ENCODE measurements around the gene OGDHL.

OGDHL gene

DNA sequence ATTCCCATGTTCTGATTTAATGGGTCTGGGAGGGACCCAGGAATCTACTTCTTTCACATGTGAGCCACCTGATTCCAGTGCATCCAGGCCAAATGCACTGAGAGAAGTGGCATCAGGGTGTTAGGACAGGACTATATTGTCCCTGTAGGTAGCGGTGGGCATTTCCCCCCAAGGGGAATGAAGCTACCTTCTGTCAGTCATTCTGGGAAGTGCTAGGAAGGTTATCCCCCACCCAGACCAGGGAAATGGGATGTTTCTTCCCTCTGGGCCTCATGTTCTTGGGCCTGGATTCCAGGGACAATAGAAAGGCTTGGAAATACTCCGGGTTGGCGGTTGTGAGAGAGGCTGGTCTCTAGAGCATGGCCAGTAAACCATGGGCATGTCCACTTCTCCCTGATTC, 61.9 kb downstream of the OGDHL start:
- Mint-ChIP-seq H3K27ac (no peak overlapping the region), H3K4me1 (no peaks in the 10 kb centered on the region), H3K27me3 (peaks cover 26% of the 10 kb centered on the region), H3K36me3 (ENCODE audit: low read depth) (no peaks in the 10 kb centered on the region), H3K4me3 (no peak overlapping the region), H3K9me3 (no peaks in the 10 kb centered on the region)
- ATAC-seq (no peak), DNase-seq (no peak)

- ATAC-seq = no peak
- H3K27ac Mint-ChIP-seq = no peak overlapping the region
Measured at GRCh38 chr10:49698679-49699078, 63.4 kb downstream of the OGDHL start.

DNA sequence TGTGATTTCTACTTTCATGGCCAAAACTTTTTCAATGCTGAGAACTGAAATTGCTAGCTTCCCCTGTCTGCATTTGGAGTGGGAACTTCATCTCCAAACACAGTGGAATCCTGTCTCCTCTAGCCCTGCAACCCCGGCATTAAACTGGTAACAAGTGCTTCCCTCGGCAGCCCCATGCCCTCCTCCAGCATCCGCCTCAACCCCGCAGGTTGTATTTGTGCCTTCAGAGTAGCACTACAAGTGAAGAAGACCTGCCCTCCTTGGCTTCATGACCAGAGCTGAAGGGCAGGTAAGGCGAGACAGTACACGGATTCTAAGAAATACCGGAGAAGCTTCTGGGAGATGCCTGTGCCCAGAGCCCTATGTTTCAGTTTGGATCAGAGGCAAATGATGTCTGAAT, 65.8 kb downstream of the OGDHL start:
- H3K36me3 Mint-ChIP-seq (ENCODE audit: low read depth) = no peaks in the 10 kb centered on the region
- ATAC-seq (no peak), DNase-seq (no peak)
- H3K4me3 Mint-ChIP-seq = no peak overlapping the region
- no peak overlapping the region for H3K27ac Mint-ChIP-seq
- H3K9me3 Mint-ChIP-seq = no peaks in the 10 kb centered on the region
- no peaks in the 10 kb centered on the region for H3K4me1 Mint-ChIP-seq
- peaks cover 25% of the 10 kb centered on the region for H3K27me3 Mint-ChIP-seq

More at GRCh38 chr10:49698679-49699078, 63.4 kb downstream of the OGDHL start:
- Mint-ChIP-seq H3K4me3 (no peak overlapping the region), H3K9me3 (no peaks in the 10 kb centered on the region), H3K4me1 (no peaks in the 10 kb centered on the region), H3K27me3 (peaks cover 26% of the 10 kb centered on the region), H3K36me3 (ENCODE audit: low read depth) (no peaks in the 10 kb centered on the region)
- DNase-seq = no peak

DNA sequence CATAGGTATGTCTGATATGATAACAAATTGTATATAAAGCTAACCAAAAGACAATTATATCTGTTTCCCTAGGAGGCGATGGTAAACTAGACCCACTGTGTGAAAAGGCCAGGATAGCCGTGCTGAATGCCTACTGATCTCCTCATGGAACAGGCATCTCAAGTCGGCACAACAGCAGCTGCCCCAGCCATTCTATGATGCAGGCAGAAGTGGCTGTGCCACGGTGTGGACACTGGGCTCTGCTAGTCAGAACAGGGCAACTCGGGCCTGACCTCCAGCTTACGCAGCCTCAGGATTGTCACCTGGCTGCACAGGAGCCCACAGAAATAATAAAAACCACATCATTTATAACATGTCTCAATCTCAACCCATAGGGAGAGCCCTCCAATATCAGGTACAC, 67.7 kb downstream of the OGDHL start:
- H3K36me3 Mint-ChIP-seq (ENCODE audit: low read depth) = no peaks in the 10 kb centered on the region
- no peaks in the 10 kb centered on the region for H3K4me1 Mint-ChIP-seq
- peaks cover 36% of the 10 kb centered on the region for H3K27me3 Mint-ChIP-seq
- ATAC-seq (no peak), DNase-seq (no peak)
- no peak overlapping the region for H3K27ac Mint-ChIP-seq
- no peak overlapping the region for H3K4me3 Mint-ChIP-seq
- H3K9me3 Mint-ChIP-seq = no peaks in the 10 kb centered on the region

GRCh38 chr10:49691588-49691987, 70.5 kb downstream of the OGDHL start:
- Mint-ChIP-seq H3K27ac (no peak overlapping the region), H3K9me3 (peaks cover 6% of the 10 kb centered on the region), H3K27me3 (peaks cover 49% of the 10 kb centered on the region), H3K4me3 (no peak overlapping the region), H3K36me3 (ENCODE audit: low read depth) (no peaks in the 10 kb centered on the region), H3K4me1 (no peaks in the 10 kb centered on the region)
- DNase-seq (no peak), ATAC-seq (no peak)

DNA sequence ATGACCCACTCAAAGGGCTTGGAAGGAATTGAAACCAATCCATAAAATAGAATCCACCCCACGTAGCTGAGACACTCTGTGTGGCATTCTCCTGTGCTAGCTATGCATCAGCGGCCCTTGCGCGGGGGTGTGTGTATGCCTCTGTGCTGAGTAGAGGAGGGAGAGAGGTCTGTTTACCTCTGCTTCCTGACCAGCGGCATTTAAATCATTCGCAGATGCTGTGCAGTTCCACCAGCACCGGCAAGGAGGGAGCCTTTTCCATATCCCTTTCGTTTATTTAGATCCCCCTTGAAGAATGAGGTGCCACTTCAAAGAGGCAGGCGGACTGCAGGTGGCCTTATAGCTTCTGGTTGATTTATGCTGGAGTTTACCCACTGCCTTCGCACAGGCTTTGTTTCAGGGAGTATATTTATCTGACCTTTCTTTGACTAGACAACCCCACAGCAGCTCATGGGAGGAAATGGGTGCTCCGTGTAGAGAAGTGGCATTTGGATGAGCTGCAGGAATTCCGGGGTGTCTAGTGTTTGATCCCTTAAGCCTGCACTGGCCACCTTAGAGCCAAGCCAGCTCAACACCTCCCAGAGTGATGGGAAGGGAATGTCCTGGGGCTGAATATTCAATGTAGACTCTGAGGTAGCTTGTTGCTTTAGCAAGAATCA, 71.3 kb downstream of the OGDHL start:
- peaks cover 6% of the 10 kb centered on the region for H3K9me3 Mint-ChIP-seq
- H3K4me1 Mint-ChIP-seq = no peaks in the 10 kb centered on the region
- peaks cover 51% of the 10 kb centered on the region for H3K27me3 Mint-ChIP-seq
- H3K4me3 Mint-ChIP-seq = no peak overlapping the region
- no peak overlapping the region for H3K27ac Mint-ChIP-seq
- no peaks in the 10 kb centered on the region for H3K36me3 Mint-ChIP-seq (ENCODE audit: low read depth)
- ATAC-seq (no peak), DNase-seq (no peak)

GRCh38 chr10:49689882-49690510, 72.1 kb downstream of the OGDHL start:
- DNase-seq = no peak
- Mint-ChIP-seq H3K4me1 (no peaks in the 10 kb centered on the region), H3K27me3 (peaks cover 55% of the 10 kb centered on the region), H3K27ac (no peak overlapping the region), H3K9me3 (peaks cover 7% of the 10 kb centered on the region), H3K36me3 (ENCODE audit: low read depth) (no peaks in the 10 kb centered on the region), H3K4me3 (no peak overlapping the region)
- no peak for ATAC-seq

GRCh38 chr10:49688920-49689319, 73.2 kb downstream of the OGDHL start:
- no peak for ATAC-seq
- Mint-ChIP-seq H3K27me3 (peaks cover 57% of the 10 kb centered on the region), H3K36me3 (ENCODE audit: low read depth) (no peaks in the 10 kb centered on the region), H3K4me3 (no peak overlapping the region), H3K27ac (no peak overlapping the region), H3K4me1 (no peaks in the 10 kb centered on the region), H3K9me3 (peaks cover 11% of the 10 kb centered on the region)
- DNase-seq = no peak

DNA sequence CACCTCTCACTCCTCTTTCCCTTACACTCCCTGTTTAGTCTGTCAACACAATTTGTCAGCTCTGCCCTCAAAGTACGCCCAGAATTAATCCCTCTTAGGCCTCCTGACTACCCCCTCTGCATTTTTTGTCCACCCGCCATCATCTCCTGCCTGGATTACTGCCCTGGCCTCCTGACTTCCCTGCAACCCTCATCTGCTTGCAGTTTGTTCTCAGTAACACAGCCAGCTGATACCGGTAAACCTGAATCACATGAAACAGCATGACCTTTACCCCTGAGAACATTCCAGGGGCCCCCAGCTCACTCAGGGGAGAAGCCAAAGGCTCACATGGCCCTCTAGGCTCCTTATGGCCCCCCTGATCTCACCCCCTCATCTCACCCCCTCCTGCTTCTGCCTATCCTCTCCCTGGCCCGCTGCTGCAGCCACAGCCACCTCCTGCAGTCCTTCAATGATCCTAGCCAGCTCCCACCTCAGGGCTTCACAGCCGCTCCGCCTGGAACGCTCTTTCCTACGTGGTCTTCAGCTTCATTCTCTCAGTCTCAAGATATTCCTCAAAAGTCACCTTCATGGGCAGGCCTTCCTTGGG, 73.8 kb downstream of the OGDHL start:
- Mint-ChIP-seq H3K27me3 (peaks cover 57% of the 10 kb centered on the region), H3K36me3 (ENCODE audit: low read depth) (no peaks in the 10 kb centered on the region), H3K9me3 (peaks cover 11% of the 10 kb centered on the region), H3K4me3 (no peak overlapping the region), H3K4me1 (no peaks in the 10 kb centered on the region), H3K27ac (no peak overlapping the region)
- DNase-seq (no peak), ATAC-seq (no peak)

DNA sequence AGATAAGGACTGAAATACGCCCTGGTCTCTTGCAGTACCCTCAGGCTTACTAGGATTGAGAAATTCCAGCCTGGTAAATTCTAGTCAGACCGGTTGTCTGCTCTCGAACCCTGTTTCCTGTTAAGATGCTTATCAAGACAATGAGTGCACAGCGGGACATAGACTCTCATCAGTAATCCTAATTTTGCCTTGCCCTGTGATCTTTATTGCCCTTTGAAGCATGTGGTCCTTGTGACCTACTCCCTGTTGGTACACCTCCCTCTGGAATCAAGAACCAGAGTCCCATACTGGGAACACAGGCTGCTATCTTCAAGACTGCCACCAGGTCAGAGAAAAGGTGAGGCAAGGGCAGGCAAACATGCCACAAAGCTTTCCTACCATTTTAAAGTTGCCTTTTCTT, 75.5 kb downstream of the OGDHL start:
- no peaks in the 10 kb centered on the region for H3K4me1 Mint-ChIP-seq
- DNase-seq = no peak
- peaks cover 11% of the 10 kb centered on the region for H3K9me3 Mint-ChIP-seq
- no peak for ATAC-seq
- peaks cover 51% of the 10 kb centered on the region for H3K27me3 Mint-ChIP-seq
- no peak overlapping the region for H3K4me3 Mint-ChIP-seq
- H3K36me3 Mint-ChIP-seq (ENCODE audit: low read depth) = no peaks in the 10 kb centered on the region
- H3K27ac Mint-ChIP-seq = no peak overlapping the region
